Measurements from ENCODE around the gene WHRN. TPM values are rescaled to one million over a fixed set of nuclear protein-coding genes. Genes with fewer than 3 reads are reported as not detected.

Gene WHRN
- total and polyA plus RNA-seq, 9 of the 15 experiments (the other 6 are each of a cell fraction or from before 2014, with no cell fraction given) = 0.31 to 14.1 (median 3.0) TPM

DNA sequence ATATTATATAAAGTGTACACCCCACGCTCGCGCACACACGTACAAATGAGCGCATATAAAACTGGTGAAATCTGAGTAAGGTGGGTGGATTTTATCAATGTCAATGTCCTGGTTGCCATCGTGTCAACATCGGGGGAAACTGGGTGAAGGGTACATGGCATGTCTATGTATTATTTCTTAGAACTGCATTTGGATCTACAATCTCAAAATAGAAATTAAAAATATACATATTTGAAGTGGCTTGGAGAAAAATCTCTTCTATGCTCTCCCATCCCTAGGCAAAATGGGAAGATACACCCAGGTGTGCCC, 763 bp upstream of the WHRN start:
- no peaks in the 10 kb centered on the region for H3K9me1 ChIP-seq (ENCODE audit: control insufficient read depth, insufficient read depth, low read length)
- ChIA-PET POLR2A (no interaction called here), CTCF (ENCODE audit: low intra/inter-chr PET ratio) (no interaction called here)
- no peak overlapping the region; the same call in 2 of the 3 replicates for H3K27ac ChIP-seq (ENCODE audit: extremely low read depth, low read depth, low read length)
- ATAC-seq (no peak), DNase-seq (ENCODE audit: extremely low read depth in 1 of 4, low spot score in 3 of 4) (no peak), FAIRE-seq (no peak)
- in situ Hi-C loops (cut with MboI) (no loop called here), intact Hi-C loops (cut with micrococcal nuclease) (loop anchor here (2.0 kb wide), 2 partner anchors 19 to 101 kb away; no protein-coding TSS in a partner anchor)
- 53% methylated on average over 7 of the region's 7 CpGs for WGBS (ENCODE audit: insufficient coverage, low coverage, missing lambda C conversion rate)
- H3K36me3 ChIP-seq (ENCODE audit: control insufficient read depth, insufficient read depth, low read length) = no peaks in the 10 kb centered on the region
- TF ChIP-seq TSHZ1 (CRISPR knock-in tag; IDR thresholded peaks at IDR 0.05) (no peak), ZBTB12 (CRISPR knock-in tag; IDR thresholded peaks at IDR 0.05) (no peak), PHB2 (IDR thresholded peaks at IDR 0.05; ENCODE audit: low read depth) (no peak), BRD9 (IDR thresholded peaks at IDR 0.05; ENCODE audit: low read depth, partially characterized antibody) (no peak), NUFIP1 (IDR thresholded peaks at IDR 0.05; ENCODE audit: partially characterized antibody) (no peak), GTF2B (IDR thresholded peaks at IDR 0.05; ENCODE audit: extremely low read depth, insufficient read length) (no peak), NFRKB (IDR thresholded peaks at IDR 0.05; ENCODE audit: low read depth) (no peak), MITF (IDR thresholded peaks at IDR 0.05) (no peak), HIVEP1 (CRISPR knock-in tag; IDR thresholded peaks at IDR 0.05) (no peak)
- BruUV-seq (replicated peaks) = no TSS peak
- H3K27me3 ChIP-seq (ENCODE audit: control insufficient read depth in 2 of 2, insufficient read depth in 2 of 2, low read length in 2 of 2) = peaks cover 19 to 22% of the 10 kb centered on the region in 2 experiments
- H3K4me3 ChIP-seq = peak overlapping the region; percentile 60
- H3K9ac ChIP-seq (ENCODE audit: insufficient read depth in 1 of 2, low read depth in 2 of 2, low read length in 2 of 2) = peak overlapping the region; percentile 42 to 92; a peak in 2 of 4 replicates
- peak overlapping the region; percentile 76 for H3K4me2 ChIP-seq (ENCODE audit: insufficient read depth, low read length)
- peaks cover 18 to 21% of the 10 kb centered on the region in 2 experiments; a peak in 3 of 5 replicates for H3K4me1 ChIP-seq (replicated peaks in 1 of 2; ENCODE audit: control insufficient read depth in 2 of 2, insufficient read depth in 2 of 2, low read length in 2 of 2)
- no peaks in the 10 kb centered on the region for H3K9me3 ChIP-seq (replicated peaks; ENCODE audit: control insufficient read depth, insufficient read depth, low read depth, low read length)
- peak overlapping the region; percentile 91 for H2AFZ ChIP-seq (ENCODE audit: low read depth, low read length)
- H3K79me2 ChIP-seq (ENCODE audit: control insufficient read depth, insufficient read depth, low read length) = peaks cover 40% of the 10 kb centered on the region
- H4K20me1 ChIP-seq (replicated peaks; ENCODE audit: control insufficient read depth, insufficient read depth, low read length) = no peaks in the 10 kb centered on the region

All from K562 (cell line).